ENCODE data around the gene MR1. TPM values are rescaled to one million over a fixed set of nuclear protein-coding genes. Genes with fewer than 3 reads are reported as not detected.

Gene MR1
- 5.3 TPM for total RNA-seq
- long read RNA-seq, full-length matches to known transcripts = 1 of 1 reads
- long read RNA-seq, partial matches to known transcripts = 0 of 1 reads
- long read RNA-seq, other reads (novel, unspliced or antisense) = 0 of 1 reads

- no peak for DNase-seq (ENCODE audit: missing footprints)
- peak; percentile 94 for ATAC-seq
- intact Hi-C loops (cut with DNase I) = loop anchor here (10.0 kb wide), 1 partner anchor 529 kb away; the partner anchor contains the start of gene ACBD6
Measured at GRCh38 chr1:181033799-181034451, at the start of gene MR1. TSS of gene MR1 (plus strand) at chr1:181033983. CDS start at chr1:181034008, 25 bp downstream.

GRCh38 chr1:180988253-180988752 is 45.5 kb upstream of the MR1 start:
- intact Hi-C loops (cut with DNase I) = no loop called here
- ATAC-seq = no peak
- DNase-seq (ENCODE audit: missing footprints) = no peak

GRCh38 chr1:180994262-180994661 is 39.5 kb upstream of the MR1 start:
- peak; percentile 42 for ATAC-seq
- intact Hi-C loops (cut with DNase I) = no loop called here
- no peak for DNase-seq (ENCODE audit: missing footprints)

GRCh38 chr1:180997843-180998504 is 35.8 kb upstream of the MR1 start:
- DNase-seq (ENCODE audit: missing footprints) (no peak), ATAC-seq (no peak)
- intact Hi-C loops (cut with DNase I) = no loop called here

- no peak for ATAC-seq
- intact Hi-C loops (cut with DNase I) = no loop called here
Measured at GRCh38 chr1:181001091-181001780, 32.5 kb upstream of the MR1 start.

GRCh38 chr1:181002582-181003172 is 31.1 kb upstream of the MR1 start:
- intact Hi-C loops (cut with DNase I) = no loop called here
- ATAC-seq (no peak), DNase-seq (ENCODE audit: missing footprints) (no peak)

More at GRCh38 chr1:181001091-181001780, 32.5 kb upstream of the MR1 start:
- DNase-seq (ENCODE audit: missing footprints) = no peak

GRCh38 chr1:181010789-181011188 is 23.0 kb upstream of the MR1 start:
- ATAC-seq (no peak), DNase-seq (ENCODE audit: missing footprints) (no peak)
- intact Hi-C loops (cut with DNase I) = no loop called here

GRCh38 chr1:181011301-181012202 is 22.2 kb upstream of the MR1 start:
- ATAC-seq (no peak), DNase-seq (ENCODE audit: missing footprints) (no peak)
- intact Hi-C loops (cut with DNase I) = no loop called here

- DNase-seq (ENCODE audit: missing footprints) (no peak), ATAC-seq (no peak)
- intact Hi-C loops (cut with DNase I) = no loop called here
Measured at GRCh38 chr1:181012203-181012745, 21.5 kb upstream of the MR1 start.

- no peak for ATAC-seq
- DNase-seq (ENCODE audit: missing footprints) = no peak
- intact Hi-C loops (cut with DNase I) = no loop called here
Measured at GRCh38 chr1:181013144-181013543, 20.6 kb upstream of the MR1 start.

- no peak for ATAC-seq
- intact Hi-C loops (cut with DNase I) = no loop called here
- no peak for DNase-seq (ENCODE audit: missing footprints)
Measured at GRCh38 chr1:181014477-181015250, 19.1 kb upstream of the MR1 start.

GRCh38 chr1:181015251-181015615 is 18.6 kb upstream of the MR1 start:
- no peak for ATAC-seq
- DNase-seq (ENCODE audit: missing footprints) = no peak
- intact Hi-C loops (cut with DNase I) = no loop called here

- intact Hi-C loops (cut with DNase I) = no loop called here
- no peak for ATAC-seq
- no peak for DNase-seq (ENCODE audit: missing footprints)
Measured at GRCh38 chr1:181016563-181016962, 17.2 kb upstream of the MR1 start.

GRCh38 chr1:181018901-181019681 is 14.7 kb upstream of the MR1 start:
- intact Hi-C loops (cut with DNase I) = no loop called here
- no peak for ATAC-seq
- DNase-seq (ENCODE audit: missing footprints) = no peak

GRCh38 chr1:181021159-181021558 is 12.6 kb upstream of the MR1 start:
- ATAC-seq (no peak), DNase-seq (ENCODE audit: missing footprints) (no peak)
- intact Hi-C loops (cut with DNase I) = loop anchor here (5.0 kb wide), 2 partner anchors 94 to 139 kb away; no protein-coding TSS in a partner anchor

GRCh38 chr1:181021811-181022434 is 11.9 kb upstream of the MR1 start:
- ATAC-seq (peak; percentile 56), DNase-seq (ENCODE audit: missing footprints) (peak; percentile 74)
- intact Hi-C loops (cut with DNase I) = loop anchor here (5.0 kb wide), 2 partner anchors 95 to 140 kb away; no protein-coding TSS in a partner anchor
